CD4-positive, alpha-beta T cell treated with Interferon gamma for 1 hour (primary cell): ENCODE data around the gene ELAC1.
A peak's percentile ranks its signal among the peaks of the same experiment; 100 is the strongest.

Experiments used
- DNase-seq: peaks from one replicate; pipeline ENCODE4 v3.0.0-alpha.2; 2020

ELAC1 gene

DNA sequence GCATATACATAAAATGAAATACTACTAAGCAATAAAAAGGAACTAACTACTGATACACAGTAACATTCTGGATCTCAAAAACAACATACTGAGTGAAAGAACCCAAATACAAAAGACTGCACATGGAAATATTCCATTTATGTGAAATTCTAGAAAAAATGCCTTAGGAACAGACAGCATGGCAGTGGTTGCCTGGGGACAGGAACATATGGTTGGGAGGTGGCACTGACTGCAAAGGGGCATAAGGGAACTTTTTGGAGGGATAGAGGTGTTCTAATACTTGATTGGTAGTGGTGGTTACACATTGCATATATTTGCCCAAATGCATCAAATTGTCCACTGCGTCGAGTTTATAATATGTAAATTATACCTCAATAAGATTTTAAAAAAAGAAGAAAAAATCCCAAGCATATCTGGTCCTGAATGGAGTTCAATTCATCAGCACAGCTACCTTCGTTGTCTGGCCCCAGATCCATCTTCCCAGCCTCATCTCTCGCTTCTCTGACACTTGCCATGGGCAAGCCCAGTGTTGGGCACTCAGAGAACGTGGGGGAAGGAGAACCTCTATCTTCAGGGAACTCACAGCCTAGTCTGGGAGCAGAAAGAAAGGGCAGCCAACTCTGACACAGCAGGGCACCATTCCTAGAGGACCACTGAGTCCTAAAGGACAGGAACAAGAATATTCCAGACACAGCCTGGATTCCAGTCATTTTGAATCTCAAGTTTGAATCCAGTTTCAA is 53.6 kb downstream of the ELAC1 start:
- DNase-seq = no peak

DNA sequence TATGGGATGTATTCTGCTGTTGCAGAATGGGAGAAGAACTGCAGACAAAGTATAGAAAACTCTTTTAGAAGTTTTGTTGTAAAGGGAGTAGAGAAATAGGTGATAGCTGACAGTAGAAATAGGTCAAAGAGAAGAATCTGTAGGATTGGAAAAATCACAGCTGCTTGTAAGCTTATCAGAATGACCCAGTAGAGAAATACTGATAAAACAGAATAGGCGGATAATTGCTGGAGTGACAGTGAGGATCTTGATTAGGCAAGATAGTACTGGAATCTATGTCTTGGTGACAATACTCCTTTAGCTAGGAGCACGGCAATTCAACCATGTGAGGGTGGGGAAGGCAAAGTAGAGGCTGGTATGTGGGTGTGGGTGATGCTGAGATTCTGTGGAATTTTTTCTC is 57.7 kb downstream of the ELAC1 start:
- no peak for DNase-seq

DNA sequence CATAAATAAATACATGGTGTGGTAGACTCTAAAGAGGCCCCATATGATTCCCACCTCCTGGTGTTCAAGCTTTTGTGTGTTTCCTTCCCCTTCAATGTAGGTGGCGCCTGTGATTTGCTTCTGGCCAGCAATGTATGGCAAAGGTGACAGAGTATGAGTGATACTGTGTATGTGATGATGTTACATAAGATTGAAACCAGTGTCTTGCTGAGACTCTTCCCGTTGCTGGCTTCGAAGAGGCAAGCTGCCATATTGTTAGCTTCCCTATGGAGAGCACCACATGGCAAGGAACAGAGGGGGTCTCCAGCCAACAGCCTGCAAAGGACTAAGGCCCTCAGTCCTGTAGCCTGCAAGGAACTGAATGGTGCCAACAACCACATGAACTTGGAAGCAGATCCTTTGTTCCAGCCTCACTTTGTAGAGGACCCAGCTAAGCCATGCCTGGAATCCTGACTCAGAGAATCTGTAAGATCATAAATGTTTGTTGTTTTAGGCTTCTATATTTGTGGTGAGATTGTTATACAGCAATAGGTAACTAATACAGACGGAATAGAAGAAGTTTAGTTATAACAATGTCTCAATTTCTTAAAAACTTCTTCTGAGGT is 60.5 kb downstream of the ELAC1 start:
- DNase-seq = no peak

DNA sequence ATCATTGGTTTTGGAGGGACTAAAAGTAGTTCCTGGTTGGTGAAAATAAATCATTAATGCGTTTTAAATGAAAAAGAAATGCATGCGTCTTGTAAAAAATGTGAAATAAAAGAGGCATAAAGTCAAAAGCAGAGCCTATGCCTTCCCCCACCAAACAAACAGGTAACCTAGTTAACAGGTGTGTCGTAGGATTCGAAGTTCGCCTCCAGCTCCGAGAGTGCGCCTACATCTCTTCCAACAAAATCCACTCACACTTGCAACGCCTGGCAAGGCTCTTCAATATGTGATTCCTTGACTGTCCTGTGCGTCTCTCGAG is 61.5 kb downstream of the ELAC1 start:
- no peak for DNase-seq

DNA sequence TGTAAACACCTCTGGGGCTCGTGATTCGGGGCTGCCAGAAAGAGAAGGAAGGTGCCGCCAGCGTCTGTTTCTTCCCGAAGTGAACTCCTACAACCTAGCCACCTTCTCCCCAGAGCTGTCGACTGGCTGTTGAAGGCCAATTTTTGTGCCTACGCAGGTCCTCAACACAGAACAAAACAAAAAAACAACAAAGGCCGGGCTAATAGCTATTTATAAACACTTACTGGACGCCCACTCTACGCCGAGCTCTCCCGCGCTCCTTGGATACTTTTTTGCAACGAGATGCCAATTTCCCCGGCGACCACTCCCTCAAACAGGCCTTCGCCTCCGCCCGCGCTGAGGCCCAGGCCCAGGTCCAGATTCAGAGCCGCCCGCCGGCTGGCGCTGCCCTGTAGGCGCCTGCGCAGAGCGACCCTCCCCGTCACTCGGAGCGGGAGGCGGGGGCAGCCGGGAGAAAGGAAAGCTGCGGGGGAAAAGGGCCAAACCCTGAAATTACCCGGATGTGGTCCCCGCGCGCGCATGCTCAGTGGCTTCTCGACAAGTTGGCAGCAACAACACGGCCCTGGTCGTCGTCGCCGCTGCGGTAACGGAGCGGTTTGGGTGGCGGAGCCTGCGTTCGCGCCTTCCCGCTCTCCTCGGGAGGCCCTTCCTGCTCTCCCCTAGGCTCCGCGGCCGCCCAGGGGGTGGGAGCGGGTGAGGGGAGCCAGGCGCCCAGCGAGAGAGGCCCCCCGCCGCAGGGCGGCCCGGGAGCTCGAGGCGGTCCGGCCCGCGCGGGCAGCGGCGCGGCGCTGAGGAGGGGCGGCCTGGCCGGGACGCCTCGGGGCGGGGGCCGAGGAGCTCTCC is 62.1 kb downstream of the ELAC1 start, which contains the start of gene SMAD4:
Gene SMAD4 (plus strand): TSS at position 520 of the 843 bp plus-strand sequence. CDS start 16,834 bp downstream, outside the sequence.
- DNase-seq = peak; percentile 96

GRCh38 chr18:51030537-51031258 is 62.9 kb downstream of the ELAC1 start:
- DNase-seq = peak; percentile 57

DNA sequence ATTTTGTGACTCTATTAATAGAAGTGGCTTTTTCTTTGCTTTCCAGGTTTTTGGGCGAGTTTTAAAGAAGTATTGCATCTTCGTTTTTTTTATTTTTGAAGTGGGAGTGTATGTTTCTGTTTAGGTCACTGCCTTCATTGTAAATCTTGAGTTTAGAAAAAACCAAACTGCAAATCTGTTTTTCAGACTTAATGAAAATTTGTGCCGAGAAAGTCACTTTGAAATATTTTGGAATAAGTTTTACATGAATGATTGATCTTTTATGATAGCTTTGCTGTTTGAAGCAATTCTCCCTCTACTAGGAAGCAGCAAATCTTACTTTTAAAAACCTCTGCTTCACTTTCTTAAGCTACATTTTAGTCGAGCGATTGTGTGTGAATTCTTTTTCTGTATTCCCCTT is 64.4 kb downstream of the ELAC1 start:
- DNase-seq = no peak

GRCh38 chr18:51037230-51037629 is 69.4 kb downstream of the ELAC1 start:
- DNase-seq = no peak
